AG08396 (cell line): ENCODE data around the gene SLC25A15.

Experiments used
- DNase-seq: peaks from one replicate; pipeline ENCODE4 v3.0.0; 2012; ENCODE audit warnings: low spot score, mixed read lengths

SLC25A15 gene

DNA sequence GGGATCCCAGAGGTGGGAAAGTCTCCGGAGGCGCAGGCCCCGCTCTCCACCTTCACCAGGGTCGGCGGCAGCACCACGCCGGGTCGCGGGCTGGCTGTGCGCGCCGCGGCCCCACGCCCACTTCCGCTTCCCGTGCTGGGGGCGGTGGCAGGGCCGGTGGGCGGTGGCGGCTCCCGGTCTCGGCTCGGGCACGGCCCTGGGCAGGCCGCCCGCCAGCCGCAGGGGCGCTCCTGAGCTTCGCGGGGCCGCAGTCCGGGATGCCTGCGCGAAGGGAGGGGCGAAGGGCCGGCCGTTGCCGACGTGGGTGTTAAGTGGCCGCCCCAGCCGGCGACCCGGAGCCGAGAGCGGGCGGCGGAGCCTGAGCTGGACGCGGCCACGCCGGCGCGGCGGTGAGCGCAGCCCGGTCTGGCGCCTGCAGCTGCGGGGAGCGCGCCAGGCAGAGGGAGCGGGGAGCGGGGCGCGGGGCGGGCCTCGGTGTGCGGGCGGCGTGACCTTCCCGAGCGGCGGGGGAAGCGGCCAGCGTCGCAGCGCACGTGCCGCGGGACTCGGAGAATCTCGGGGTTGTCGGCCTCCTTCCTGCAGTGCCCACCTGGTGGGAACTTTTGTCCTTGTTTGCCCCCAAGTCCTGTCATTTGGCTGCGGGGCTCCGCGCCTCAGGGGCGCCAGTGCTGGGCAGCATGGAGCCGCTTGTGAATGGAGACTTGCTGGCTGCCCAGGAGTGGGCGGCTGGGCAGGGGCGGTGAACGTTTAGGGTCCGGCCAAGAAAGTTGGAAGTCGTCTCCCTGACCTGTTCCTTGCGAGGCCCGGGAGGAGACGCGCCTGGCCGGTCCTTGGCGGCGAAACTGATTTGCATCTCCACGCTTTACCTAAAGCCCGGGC is at the start of gene SLC25A15:
SLC25A15 (plus strand) TSS at position 337 of the 879 bp plus-strand sequence. CDS start 3,616 bp downstream, outside the sequence.
- peak; percentile 91 for DNase-seq

- DNase-seq, result no peak
These were observed 40.1 kb upstream of the SLC25A15 start for GRCh38 chr13:40749327-40749726.

GRCh38 chr13:40755082-40755700 is 34.2 kb upstream of the SLC25A15 start:
- no peak for DNase-seq

GRCh38 chr13:40756042-40756441 is 33.4 kb upstream of the SLC25A15 start:
- DNase-seq, result no peak

DNA sequence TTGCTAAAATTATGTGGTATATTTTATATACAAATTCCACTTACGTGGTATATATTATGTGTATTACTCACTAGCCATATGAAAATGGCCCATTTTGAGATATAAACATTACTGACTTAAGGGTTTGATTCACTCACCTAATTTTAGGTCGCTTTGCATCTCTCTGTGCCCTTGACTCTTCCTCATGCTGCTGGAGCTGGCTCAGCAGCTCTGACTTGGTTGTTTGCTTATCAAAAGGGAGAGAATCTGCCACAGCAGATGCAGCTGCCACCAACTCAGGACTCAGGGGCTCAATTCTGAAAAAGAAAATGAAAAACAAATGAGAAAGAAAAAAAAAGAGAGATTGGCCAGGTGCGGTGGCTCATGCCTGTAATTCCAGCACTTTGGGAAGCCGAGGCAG is 30.6 kb upstream of the SLC25A15 start:
- DNase-seq, result no peak

DNA sequence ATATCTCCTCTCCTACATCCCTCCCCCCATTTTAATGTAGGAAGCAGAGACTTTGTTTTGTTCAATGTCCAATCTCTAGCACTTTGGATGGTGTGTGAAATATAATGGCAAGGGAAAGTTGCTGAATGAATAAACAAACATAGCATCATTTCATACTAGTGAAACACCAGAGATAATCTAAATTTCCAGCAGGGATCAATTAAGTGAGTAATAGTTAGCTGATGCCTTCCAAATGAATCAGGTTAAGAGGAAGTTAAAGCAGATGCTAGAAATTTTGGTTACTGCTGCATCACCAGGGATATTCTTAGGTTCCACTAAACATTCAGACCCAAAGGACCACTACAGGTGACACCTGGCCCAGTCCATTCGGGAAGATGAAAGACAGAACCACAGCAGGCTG is 26.6 kb upstream of the SLC25A15 start:
- DNase-seq, result peak; percentile 40

GRCh38 chr13:40764587-40765403 is 24.6 kb upstream of the SLC25A15 start:
- no peak for DNase-seq

GRCh38 chr13:40765602-40766001 is 23.8 kb upstream of the SLC25A15 start:
- no peak for DNase-seq

DNA sequence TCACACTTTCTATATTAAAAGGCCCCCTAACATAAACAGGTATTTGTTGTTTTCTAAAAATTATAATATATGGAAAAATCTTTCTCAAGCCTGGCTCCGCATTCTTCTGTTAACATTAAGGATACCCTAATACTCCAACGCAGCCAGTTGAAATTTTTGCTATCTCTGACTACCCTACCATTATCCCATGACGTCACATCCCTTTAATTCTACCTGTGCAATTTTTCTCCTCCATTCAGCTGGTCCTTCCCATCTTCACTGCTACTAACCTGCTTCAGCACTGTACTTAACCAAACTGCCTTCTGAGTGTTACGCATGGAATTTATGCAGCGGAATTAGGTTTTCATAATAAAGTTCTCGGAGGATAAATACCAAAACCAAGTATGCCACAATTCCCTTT is 19.4 kb upstream of the SLC25A15 start:
- DNase-seq, result no peak

DNA sequence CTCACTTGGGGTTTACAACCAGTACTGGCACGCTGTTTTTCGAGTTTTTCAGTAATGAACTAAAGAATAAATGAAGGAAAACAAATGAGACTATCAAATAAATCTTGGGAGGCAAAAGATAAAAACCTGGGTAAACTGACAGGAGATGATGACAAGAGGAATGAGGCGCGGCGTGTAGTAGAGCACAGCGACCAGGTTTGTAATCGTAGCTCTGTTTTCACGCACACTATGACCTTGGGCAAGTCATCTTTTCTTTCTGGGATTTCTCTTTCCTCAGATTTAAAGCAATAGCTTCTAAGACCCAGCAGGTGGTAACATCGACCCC is 18.8 kb upstream of the SLC25A15 start:
- no peak for DNase-seq

- peak; percentile 95 for DNase-seq
These were observed 18.3 kb upstream of the SLC25A15 start, which contains the start of gene MRPS31 for GRCh38 chr13:40770934-40771618. MRPS31 (minus strand) TSS chr13:40771190; CDS start chr13:40771136, 54 bp downstream.

- DNase-seq, result no peak
These were observed 16.5 kb upstream of the SLC25A15 start for GRCh38 chr13:40772765-40773473.

GRCh38 chr13:40774672-40775071 is 14.7 kb upstream of the SLC25A15 start:
- DNase-seq, result no peak

DNA sequence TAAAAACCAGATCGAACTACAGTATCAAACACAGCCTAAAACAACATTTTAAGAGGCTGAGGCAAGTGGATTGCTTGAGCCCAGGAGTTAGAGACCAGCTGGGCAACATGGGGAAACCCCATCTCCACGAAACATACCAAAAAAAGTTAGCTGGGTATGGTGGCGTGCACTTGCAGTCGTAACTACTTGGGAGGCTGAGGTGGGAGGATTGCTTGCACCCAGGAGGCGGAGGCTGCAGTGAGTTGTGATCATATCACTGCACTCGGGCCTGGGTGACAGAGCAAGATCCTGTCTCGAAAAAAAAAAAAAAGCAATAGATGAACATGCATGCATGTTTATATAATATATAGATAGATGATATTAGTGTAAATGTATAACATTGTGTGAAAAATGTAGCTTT is 13.2 kb upstream of the SLC25A15 start:
- DNase-seq, result no peak

- DNase-seq, result no peak
These were observed 12.7 kb upstream of the SLC25A15 start for GRCh38 chr13:40776681-40777165.

DNA sequence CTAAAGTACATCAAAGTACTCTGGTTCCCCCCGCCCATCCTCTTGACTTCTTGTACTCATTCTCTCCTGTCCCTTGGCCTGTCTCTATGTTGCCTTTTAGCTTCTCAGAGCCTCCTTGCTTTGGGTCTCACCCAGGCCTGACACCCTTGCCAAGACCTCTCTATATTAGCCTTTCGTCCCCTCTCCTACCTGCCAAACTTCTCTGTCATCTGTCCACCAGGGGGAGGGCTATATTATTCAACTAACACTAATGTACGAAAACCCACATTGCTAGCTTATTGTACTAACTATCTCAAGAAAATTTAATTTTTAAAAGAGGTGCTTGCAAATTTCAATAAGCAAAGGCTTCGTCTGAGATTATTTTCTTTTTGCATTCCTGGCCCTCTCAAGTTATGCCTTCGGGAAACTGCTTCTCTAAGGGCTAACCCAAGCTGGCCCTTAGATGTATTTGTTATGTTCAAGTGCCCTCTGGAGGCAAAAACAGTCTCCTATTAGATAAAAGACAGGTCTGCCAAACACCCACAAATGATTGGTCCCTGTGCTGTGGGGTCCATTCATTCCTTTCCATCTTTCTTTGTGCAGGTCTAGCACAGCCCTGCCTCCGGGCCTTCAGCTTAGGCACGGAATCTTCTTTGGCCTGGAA is 12.1 kb upstream of the SLC25A15 start:
- DNase-seq, result peak; percentile 35

- no peak for DNase-seq
These were observed 11.6 kb upstream of the SLC25A15 start for GRCh38 chr13:40777809-40778175.

DNA sequence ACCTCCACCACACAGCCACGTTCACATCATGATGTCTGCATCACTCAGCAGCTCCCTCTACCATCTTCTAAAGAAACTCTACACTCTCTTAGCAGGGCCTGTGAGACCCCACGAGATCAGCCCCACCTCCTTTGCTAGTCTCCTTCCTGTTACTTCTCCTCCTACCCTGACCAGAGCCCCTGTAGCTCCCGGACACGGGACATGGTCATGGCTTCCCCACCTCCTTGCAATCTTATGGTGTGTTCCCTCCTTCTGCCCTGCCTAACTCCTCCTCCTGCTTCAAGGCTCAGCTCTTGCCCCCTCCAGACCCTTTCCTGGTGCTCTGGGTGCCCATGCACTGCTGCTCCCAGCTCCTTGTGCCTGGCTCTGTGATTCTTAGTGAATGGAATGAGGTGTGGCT is 10.4 kb upstream of the SLC25A15 start:
- DNase-seq, result no peak

- DNase-seq, result no peak
These were observed 9.6 kb upstream of the SLC25A15 start for GRCh38 chr13:40779796-40780285.

DNA sequence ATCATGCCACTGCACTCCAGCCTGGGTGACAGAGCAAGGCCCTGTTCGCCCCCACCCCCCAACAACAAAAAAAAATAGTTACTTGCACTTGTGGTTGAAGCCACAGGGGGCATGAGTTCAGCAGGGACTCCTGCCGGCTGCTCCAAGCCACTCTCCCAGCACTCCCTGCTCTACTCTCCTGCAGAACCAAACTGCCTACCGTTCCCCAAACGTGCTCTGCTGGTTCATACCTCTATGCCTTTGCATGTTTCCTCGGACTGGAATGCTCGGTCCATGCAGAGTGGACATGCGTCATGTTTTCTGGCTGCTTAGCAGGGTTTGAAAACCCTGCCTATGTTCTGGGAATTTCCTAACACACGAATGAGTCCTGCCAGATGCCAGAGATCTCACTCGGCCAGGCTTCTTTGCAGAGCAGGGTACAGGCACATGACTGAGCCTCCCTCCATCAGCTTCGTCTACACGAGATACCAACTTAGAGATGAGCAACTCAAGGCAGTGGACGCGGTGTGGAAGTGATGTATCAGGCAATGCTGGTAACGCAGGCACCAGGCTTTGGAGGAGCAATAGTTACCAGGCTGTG is 8.5 kb upstream of the SLC25A15 start:
- peak; percentile 28 for DNase-seq
